Measurements from ENCODE around the gene EVI5.

The EVI5 gene

DNA sequence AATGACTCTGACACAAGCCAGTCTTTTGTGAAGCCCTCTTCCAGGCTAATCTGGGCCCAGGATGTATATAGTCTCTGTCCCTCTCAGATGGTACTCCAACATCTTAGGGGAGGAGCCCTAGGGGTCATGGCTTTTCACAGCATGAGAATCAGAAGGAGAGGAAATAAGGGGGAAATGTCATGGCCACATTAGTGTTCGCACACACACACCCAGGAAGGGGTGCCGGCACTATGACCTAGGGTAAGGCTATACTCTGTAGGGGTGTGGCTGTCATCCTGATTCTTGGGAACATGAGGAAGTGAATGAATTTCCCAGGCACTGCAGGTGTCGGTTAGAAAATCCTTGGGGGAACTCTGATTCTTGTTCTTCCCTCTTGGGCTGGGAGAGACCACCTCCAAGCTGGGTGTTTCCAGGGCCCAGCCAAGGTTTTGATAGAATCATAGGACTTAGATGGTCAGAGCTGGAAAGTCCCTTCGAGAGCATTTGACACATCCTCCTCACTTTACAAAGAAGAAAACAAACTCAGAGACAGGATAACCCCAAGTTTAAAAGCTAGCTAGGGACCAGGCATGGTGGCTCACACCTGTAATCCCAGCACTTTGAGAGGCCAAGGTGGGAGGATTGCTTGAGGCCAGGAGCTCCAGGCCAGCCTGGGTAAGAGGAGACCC, 320.2 kb downstream of the EVI5 start:
- TF ChIP-seq, protein P1, sequence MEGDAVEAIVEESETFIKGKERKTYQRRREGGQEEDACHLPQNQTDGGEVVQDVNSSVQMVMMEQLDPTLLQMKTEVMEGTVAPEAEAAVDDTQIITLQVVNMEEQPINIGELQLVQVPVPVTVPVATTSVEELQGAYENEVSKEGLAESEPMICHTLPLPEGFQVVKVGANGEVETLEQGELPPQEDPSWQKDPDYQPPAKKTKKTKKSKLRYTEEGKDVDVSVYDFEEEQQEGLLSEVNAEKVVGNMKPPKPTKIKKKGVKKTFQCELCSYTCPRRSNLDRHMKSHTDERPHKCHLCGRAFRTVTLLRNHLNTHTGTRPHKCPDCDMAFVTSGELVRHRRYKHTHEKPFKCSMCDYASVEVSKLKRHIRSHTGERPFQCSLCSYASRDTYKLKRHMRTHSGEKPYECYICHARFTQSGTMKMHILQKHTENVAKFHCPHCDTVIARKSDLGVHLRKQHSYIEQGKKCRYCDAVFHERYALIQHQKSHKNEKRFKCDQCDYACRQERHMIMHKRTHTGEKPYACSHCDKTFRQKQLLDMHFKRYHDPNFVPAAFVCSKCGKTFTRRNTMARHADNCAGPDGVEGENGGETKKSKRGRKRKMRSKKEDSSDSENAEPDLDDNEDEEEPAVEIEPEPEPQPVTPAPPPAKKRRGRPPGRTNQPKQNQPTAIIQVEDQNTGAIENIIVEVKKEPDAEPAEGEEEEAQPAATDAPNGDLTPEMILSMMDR (IDR thresholded peaks at IDR 0.05; ENCODE audit: borderline replicate concordance, insufficient read depth, low read depth, low read length): no peak
- H3K4me3 ChIP-seq (ENCODE audit: low read depth, low read length): no peak overlapping the region

DNA sequence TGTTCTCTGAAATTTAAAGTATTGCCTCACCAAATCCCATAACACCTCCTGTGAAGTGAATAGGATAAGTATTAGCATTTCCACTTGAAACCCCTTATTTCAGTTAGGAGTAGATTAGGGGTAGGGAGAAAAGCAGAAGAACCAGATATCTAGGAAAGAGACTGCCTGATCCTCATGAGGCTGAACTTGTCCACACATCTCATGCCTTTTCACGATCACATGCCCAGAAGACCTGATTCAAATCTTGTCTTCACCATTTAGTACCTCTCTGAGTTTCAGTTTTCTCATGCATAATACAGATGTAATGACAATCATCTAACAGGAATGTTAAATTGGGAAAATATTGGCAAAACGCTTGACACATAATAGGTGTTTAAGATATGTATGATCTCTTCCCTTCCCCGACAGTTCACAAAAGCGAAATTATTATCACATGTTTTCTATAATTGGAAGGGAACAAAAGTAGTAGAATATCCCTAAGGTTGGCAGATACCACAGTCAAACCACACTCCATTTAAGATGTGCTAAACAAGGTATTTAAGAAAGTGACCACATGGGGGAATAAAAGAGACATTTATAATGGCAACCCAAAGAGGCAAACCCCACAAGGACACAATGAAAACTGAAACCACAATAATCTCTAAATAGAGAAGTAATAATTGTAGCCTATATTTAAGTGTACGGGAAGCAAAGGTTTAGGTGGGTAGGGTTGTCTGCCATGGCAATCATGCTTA, 323.4 kb downstream of the EVI5 start:
- H3K4me3 ChIP-seq (ENCODE audit: low read depth, low read length): no peak overlapping the region

DNA sequence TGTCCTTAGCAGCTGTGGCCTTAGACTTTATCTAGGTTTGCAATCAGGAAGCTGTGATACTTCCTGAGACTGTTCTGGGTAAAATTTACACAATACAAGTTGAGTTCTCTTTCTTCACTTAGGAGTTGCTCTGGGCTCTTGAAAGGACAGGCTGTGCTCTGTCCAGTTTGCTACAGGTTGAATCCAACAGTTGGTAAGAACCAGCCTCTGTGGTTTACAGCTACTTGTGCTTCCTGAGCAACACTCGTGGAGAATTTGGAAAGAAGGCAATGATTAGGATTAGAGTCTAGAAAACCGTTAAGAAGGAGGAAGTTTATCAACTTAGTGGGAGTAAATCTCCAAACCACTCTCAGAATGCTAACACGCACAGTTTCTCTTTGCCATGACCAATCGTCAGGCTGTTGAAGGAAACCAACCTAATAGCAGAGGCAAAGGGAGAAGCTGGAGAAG, 325.0 kb downstream of the EVI5 start:
- no peak overlapping the region for H3K4me3 ChIP-seq (ENCODE audit: low read depth, low read length)
- TF ChIP-seq, protein P1 (IDR thresholded peaks at IDR 0.05; ENCODE audit: borderline replicate concordance, insufficient read depth, low read depth, low read length): no peak

More for the DNA sequence above, 323.4 kb downstream of the EVI5 start:
- TF ChIP-seq, protein P1 (IDR thresholded peaks at IDR 0.05; ENCODE audit: borderline replicate concordance, insufficient read depth, low read depth, low read length): no peak
